Measurements from ENCODE around the gene S100A5.
A peak's percentile ranks its signal among the peaks of the same experiment; 100 is the strongest.
"Not testable (repeated sequence)": the region's sequence is repeated elsewhere in the genome, so short reads cannot be mapped to it uniquely, and the experiment has no call there.

Gene S100A5

DNA sequence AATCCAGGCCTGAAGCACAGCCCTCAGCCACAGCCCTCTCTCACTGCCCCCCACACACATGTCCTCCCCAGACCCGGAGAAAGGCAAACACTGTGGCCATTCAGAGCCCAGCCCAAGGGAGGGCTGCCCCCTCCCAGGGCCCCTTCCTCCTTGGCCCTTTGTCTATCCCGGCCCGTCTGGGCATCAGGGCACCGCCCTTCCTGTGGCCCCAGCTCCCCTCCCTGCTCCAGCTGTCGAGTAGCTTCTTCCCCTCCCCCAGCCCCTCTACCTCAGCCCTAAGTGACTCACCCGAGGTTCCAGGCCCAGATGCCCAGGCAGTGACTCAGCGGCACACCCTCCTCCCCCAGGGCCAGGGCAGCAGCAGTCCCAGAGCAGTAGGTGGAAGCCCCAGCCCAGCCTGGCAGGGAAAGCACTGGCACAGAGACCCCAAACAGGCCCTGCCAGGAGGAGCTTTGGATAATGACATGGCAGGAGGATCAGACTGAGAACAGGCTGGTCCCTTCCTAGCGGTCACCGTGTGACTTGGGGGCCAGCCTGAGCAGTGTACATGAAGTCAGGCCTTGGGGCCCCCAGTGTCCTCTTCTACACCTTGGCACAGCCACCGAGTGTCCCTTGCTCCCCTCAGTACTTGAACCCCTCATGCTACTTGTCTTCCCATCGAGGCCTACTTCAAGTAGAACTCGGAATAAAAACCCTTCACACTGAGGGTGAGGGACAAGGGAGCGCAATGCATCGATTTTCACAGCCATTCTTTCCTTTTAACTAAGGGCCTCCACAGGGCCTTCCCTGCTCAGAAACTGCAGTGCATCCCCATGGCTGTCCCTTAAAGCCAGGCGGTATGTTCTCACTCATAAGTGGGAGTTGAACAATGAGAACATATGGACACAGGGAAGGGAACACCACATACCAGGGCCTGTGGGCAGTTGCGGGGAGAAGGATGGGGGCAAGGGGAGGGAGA lies 26.0 kb upstream of the S100A5 start:
- DNase-seq, result peak; percentile 95

DNA sequence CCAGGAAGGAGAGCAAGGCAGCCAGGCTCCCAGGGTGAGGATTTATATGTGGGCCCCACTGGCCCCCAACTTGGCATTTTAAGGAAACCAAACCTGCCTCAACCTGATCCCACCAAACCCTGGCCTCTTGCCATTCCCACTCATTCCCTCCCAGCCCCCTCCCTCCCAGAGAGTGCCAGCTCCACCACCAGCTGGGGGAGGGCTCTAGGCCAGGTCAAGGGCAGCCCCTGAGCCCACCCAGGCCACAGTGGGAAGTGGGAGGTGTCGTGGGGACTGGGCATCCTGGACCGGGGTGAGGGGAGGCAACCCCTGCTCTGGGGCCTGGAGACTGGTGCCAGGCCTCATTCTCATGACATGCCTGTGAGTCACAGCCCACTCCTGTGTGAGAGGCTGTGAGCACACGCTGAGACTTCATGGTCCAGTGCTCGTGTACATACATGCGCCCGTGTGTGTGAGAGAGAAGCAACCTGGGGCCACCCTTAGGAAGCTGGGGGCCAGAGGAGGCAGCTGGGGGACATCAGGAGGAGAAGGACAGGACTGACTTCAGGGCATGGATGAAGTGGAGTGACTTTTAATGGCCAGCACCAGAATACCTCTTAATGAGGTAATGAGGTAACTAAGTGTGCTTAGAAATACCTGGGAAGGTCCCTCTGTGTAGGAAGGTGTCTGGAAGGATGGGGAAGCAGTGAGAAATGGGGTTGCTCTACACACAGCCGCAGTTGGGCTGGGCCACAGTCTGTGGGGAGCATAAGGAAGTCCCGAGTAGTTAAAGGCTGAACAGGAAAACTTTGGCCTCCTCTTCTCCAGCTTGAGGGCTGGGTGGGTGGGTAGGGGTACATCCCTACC lies 25.0 kb upstream of the S100A5 start, which contains the start of gene S100A2:
Gene S100A2 (minus strand): TSS at position 316 of the 846 bp plus-strand sequence. CDS start 1,967 bp downstream, outside the sequence.
- DNase-seq, result peak; percentile 60

DNA sequence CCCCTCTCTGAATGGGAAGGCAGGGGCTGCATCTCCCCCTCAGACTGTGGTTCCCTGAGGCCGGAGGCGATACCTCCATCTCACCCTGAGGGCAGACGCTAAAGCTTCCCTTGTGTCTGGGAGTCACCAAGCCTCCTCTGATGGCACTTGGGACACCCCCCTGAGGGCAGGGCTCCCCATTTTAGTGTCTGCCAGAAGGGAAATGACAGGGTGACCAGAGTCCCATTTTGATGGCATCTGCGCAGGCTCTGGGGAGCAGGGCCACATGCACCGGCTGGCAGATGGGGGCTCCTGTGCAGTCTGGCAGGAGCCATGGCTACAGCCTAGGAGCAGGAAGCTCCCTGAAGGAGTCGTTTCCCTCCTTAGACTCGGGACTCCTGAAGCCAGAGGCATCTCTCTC lies 23.3 kb upstream of the S100A5 start:
- no peak for DNase-seq

DNA sequence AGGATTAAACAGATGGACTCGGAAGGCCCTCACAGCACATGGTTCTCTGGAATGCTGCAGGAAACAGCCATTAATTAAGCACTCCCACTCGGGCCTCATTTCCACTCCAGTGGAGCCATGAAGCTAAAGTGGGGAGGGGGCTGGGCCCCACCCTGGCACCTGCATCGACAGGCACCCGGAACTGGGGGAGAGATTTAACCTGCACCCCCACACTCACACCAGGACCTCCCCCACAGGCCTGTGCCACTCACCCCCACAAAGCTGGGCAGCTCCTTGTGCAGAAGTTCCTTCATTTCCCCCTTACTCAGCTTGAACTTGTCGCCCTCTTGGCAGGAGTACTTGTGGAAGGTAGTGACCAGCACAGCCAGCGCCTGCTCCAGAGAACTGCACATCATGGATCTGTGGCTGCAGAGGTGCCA lies 22.8 kb upstream of the S100A5 start:
- DNase-seq, result no peak

DNA sequence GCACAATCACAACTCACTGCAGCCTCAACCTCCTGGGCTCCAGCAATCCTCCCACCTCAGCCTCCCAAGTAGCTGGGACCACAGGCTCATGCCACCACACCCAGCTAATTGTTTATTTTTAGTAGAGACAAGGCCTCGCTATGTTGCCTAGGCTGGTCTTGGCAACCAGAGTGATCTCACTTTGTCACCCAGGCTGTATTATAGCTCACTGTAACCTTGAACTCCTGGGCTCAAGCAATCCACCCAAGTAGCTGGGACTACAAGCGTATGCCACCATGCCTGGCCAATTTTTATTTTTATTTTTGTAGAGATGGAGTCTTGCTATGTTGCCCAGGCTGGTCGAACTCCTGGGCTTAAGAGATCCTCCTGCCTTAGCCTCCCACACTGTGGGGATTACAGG lies 21.3 kb upstream of the S100A5 start:
- DNase-seq, result not testable (repeated sequence)

DNA sequence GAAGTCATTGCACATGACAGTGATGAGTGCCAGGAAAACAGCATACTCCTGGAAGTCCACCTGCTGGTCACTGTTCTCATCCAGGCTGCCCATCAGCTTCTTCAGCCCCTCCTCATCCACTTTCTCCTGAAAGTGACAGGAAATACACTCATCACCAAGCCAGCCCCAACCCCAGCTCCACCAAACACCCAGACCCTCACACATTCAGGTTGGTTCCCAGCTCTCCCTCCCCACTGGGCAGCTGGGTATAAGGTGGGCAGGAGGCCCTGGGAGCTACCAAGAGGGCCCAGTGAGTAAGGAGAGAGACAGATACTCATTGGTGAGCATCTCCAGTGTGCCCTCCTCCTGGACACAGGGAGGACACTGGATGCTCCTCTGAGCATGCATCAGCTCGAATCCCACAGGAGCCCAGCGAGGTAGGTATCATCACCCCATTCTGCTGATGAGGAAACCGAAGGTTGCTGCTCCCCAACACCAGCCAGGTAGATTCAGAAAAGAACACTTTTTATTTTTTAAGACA lies 20.8 kb upstream of the S100A5 start:
- no peak for DNase-seq

DNA sequence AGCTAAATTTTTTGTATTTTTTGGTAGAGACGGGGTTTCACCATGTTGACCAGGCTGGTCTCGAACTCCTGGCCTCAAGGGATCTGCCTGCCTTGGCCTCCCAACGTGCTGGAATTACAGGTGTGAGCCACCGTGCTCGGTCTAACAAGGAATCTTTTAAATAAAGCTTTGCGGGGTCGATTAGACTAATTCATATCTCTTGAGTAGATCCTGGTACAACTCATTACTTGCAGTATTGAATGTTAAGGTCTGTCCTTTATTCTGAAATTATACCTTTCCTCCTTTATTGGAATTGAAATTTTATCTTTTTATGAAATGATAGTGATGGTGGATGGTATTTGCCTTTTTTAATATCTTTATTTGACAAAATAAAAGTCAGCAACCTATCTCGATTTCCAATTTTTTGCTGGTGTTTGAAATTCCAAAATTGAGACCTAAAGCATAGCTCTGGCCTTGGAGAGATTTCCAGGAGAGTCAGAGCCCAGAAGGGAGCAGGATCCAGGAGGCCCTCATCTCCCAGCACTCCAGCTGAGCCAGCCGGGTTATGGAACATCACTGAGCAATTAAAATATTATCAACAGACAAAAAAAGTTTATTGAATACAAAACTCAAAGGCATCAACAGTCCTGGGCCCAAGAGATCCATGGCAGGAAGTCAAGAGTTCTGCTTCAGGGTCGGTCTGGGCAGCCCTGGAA lies 20.2 kb upstream of the S100A5 start:
- no peak for DNase-seq

DNA sequence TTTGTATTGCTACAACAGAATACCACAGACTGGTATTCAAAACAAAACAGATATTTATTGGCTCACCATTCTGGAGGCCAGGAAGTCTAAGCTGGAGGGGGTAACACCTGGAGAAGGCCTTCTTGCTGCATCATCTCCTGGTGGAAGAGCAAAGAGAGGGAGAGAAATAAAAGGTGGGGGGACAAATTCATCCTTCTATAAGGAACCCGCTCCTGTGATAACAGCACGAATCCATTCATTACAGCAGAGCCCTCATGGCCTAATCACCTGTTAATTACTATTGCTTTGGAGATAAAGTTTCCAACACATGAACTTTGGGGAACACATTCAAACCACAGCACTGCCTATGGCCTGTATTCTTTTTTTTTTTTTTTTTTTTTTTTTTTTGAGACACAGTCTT lies 19.5 kb upstream of the S100A5 start:
- DNase-seq, result no peak

DNA sequence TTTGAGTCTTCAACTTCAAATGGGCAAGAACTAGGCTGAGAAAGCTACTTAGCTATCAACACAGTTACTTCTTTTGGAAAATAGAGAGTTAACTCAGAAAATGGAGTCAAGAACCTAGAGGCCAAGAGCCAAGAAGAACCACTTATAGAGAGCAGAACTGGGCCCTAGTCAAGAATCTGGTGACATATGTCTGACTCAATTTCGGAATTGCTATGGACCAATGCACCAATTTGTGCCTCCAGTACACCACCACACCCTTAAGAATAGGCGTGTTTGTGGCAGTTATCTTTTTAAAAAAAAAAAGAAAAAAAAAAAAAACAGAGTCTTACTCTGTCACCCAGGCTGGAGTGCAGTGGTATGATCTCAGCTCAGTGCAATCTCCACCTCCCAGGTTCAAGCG lies 17.1 kb upstream of the S100A5 start:
- no peak for DNase-seq

DNA sequence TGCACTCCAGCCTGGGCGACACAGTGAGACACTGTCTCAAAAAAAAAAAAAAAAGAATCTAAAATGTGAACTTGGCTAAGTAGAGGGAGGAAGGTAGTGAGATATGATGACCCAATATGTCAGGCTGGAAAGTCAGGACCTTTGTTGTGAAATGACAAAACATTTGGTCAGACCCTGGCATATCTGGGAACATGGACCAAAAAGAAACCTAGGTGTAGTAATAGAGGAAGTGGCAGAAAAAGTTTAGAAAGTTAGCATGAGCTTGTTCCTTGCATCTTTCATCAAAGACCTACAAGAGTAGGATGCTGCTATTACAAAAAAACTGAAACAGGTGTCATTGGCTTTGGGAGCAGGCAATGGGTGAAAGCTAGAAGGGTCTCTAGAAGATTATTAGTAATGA lies 15.6 kb upstream of the S100A5 start:
- no peak for DNase-seq

DNA sequence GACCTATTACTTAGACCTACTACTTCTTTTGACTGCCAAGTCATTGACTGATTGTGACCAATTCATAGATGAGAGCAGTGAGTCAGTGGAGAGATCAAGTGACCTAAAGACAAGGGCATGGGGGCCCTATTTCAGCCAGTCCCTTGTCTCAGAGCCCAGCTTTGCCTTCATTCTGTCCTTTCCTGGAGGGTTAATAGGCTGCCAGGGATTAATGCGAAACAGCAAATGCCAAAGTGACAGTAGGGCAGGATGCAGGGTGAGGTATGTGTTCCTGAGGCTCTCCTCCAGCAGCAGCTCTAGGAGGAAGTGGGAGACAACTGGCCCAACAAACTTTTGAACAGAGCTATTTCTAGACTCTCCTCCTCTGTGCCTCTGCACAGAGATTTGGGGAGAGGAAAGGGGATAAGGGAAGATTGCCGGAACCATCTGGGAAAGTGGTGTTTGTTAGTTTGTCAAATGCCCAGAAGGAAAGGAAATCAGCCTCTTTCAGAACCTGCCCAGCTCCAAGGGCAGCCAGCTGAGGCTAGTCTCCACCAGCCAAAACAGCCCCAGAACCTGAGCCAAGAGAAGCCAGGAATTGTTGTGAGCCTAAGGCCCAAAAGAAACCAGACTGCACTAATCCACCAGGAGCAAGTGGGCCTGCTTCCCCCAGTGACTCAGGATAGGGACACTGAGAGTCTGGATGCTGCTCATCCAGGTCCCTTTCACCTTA lies 13.3 kb upstream of the S100A5 start:
- no peak for DNase-seq

DNA sequence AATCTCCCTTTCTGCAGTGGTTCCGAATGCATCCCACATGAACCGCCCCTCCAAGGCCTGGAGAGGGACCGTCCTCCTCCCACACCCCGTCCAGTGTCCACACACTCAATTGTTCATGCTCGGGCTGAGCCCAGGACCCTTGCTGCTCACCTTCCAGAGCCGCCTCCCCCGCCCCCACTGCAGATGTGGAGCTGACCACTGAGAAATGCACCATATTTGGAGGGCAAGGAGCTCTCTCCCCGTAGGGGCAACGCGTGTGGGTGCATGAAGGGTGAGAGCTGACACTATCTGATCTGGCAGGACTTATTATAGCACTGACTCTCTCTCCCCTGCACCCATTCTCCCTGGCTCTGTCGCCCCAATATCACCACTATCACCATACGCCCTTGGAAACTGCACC lies 12.4 kb upstream of the S100A5 start:
- no peak for DNase-seq

DNA sequence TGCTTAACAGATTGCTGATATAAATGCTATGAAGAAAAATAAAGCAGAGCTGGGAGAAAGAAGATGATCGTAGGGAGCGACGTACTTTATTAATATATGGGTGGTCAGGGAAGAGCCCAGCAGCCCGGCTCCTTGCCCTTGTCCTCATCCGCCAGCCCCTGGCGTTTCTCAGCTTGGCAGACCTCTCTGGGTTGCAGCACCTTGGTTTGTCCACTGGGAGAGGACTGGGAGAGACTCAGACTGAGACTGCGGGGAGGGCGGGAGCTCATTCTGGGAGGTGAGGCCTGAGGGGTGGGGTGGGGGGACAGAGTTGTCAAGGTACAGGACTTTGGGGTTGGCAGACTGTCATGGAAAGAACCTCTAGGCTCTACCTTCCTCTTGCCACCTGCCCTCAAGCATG lies 11.6 kb upstream of the S100A5 start:
- no peak for DNase-seq

DNA sequence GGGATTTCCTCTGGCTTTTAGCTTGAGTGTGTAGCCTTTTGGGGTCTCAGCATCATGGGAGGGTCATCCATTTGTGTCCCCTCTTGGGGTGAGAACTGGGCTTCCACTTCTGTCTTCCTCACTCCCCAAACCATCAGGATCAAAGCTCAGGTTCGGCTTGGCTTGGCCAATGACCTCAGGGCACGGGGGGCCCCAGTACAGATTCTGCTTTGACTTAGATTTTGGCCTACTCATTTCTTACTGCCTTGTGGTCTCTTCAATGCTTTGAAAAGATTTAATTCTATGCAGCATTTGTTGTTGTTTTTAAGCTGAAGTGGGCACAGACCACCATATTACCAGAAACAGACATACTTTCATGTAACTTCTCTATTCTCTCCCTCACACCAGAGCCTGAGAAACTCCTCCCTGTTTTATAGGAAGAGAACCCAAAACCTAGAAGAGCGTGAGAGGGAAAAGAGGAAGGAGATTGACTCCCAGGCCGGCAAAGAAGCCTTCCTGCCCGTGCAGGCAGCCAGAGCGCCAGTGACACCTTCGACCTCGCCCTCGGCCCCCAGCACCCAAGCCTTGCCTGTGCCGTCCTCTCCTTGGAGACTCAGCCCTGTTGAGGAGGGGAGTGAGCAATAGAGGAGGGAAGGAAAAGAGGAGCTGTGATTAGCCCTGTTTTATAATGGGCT lies 10.2 kb upstream of the S100A5 start:
- DNase-seq, result peak; percentile 75

DNA sequence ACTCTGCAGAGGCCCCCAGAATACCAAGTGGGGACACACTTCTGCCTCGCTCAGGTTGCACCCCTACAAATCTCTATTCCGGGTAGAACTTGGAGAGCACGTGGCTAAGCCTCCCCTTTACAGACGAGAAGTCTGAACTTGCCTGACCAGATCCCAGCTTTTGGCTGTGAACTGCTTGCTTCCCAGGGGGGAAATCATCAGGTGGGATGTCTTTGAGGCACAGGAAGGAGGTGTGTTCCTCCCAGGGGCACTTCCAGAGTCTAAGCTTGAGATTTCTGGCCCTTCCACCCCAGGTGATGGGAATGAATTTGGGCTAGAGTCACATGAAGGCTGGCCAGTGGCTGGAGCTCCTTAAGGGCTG lies 9.6 kb upstream of the S100A5 start:
- no peak for DNase-seq

DNA sequence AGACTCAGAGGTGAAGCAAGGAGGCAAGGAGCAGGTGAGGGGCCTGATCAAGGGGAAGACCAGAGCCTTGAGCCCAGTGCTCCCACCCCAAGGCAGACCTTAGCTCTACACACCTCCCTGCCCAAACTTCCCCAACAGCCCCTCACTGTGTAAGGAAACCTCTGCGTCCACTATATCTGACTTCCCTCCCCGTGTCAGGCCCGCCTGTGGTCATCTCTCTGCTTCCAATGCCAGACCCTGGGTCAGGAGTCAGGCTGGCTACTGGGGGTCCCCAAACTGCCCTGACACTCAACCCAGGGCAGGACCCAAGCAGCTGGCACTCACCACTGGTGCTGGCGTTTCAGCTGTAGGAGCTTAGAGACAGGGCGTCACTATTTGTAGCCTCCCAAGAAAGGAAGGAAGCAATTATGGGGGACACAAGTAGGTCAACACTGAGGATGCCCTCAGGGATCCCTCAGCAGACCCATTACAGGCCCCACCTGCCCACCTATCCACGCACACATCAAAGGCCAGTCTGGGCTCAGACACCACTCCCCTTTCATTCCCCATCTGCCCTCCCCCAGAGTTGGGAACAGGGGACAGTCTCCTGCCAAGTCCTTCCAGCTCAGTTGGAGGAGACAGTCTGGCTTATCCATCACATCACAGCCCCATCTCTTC lies 9.1 kb upstream of the S100A5 start:
- DNase-seq, result no peak

DNA sequence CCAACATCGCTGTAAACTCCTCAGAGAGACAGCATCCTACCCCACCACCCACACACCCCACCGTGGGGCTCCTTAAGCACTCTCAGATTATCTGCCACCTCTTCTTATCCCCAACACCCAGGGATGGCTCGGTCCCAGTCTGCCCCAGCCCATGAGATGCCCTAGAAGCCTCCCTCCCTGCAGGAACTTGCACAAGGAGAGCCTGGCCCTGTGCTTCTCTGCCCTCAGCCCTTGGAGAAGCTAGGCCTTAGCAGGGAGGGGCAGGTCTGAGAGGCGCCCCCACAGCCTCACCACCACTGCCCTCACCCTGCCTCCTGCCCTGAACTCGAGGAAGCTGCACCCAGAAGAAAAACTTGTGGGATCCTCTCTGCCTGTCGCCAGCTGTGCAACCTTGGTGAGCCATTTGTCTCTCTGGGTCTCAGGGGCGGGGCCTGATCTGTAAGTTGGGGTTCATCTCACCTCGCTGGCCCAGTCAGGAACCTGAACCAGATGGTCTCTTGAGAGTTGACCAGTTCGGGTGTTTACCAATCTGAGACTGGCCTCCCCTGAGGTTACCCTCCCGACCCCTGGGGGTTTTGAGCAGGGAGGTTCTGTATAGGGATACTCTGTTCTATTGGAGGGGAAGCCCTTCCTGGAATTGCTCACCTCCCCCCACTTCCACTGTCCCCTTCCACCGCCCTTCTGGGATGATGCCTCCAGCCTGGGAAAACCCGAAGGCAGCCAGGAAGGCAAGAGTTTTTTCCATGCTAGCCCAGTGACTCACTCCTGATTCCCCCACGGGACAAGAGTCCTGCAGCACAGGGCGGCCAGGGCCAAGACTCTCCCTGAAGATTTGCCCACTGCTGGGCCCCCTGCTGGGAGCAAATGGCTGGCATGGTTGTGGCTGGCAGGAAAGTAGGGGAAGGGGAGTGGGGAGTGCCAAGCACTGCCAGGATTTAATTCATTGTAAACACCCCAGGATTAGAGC lies 8.3 kb upstream of the S100A5 start, which contains the start of gene S100A3:
Gene S100A3 (minus strand): TSS at position 537 of the 967 bp plus-strand sequence. CDS start 773 bp downstream, outside the sequence.
- no peak for DNase-seq

DNA sequence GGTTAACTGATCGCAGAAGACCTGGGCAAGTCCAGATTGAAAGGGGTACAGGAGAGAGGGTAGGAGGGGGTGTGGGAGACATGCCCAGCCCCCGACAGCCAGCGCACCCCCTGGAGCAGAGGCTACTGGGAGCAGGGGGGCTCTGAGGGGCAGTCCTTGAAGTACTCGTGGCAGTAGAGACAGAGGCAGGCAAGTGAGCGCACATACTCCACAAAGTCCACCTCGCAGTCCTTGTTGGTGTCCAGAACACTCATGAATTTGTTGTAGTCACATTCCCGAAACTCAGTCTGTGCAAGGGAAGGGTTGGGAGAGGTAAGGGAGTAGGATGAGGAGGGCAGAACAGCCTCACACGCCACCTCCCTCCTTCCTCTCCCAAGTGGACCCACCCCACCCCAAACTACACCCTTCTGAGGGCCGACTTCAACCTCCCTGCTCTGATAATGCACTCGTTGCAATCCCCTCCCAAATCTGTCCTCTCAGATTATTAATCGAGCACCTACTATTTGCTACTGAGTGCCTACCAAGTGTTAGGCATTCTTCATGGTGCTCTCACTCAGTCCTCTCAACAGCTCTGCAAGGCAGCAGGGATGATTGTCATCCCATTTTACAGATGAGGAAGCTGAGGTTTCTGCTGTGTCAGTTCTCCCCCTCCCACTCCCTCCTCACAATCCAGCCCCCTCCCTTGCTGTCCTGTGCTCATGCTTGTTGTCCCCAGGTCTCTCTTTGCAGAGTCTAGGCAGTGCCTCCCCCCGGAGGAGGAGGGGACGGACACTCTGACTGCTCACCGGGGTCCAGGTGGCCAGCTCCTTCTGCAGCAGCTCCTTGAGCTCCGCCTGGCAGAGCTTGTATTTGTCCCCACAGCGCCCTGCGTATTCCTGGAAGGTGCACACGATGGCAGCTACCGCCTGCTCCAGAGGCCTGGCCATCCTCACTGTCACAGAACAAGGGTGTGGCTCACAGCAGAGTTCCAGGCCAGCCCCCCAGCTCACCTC lies 7.1 kb upstream of the S100A5 start:
- no peak for DNase-seq

Measured in OCI-M1 (cell line).